Measurements from ENCODE around the gene NIPBL. TPM values are rescaled to one million over a fixed set of nuclear protein-coding genes. Genes with fewer than 3 reads are reported as not detected.

NIPBL gene
- total RNA-seq, 1 donor from 2014 or later: 32.2 TPM

DNA sequence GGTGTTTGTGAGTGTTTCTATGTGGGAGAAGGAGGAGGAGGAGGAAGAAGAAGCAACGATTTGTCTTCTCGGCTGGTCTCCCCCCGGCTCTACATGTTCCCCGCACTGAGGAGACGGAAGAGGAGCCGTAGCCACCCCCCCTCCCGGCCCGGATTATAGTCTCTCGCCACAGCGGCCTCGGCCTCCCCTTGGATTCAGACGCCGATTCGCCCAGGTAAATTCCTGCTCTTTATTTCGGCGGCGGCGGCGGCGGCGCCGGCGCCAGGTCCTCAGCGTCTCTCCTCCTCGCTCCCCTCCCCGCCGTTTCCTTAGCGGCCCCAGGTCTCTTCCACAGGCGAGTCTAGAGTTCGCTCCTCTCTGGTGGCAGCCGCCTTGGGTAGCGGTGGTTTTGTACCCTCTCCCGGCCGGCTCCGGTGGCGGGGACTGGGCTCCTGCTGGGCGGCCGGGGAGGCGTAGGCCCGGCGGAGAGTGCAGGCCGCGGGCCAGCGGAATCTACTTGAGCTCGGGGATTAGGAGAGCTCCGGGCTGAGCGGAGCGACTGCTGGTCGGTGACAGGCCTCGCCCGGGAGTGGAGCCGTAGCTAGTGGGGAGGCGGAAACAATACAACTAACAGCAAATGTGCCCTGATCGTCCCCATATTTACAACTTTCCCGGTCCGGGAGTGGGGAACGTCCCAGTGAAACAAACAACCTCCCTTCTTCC is 547 bp downstream of the NIPBL start:
- TF ChIP-seq, protein P1, sequence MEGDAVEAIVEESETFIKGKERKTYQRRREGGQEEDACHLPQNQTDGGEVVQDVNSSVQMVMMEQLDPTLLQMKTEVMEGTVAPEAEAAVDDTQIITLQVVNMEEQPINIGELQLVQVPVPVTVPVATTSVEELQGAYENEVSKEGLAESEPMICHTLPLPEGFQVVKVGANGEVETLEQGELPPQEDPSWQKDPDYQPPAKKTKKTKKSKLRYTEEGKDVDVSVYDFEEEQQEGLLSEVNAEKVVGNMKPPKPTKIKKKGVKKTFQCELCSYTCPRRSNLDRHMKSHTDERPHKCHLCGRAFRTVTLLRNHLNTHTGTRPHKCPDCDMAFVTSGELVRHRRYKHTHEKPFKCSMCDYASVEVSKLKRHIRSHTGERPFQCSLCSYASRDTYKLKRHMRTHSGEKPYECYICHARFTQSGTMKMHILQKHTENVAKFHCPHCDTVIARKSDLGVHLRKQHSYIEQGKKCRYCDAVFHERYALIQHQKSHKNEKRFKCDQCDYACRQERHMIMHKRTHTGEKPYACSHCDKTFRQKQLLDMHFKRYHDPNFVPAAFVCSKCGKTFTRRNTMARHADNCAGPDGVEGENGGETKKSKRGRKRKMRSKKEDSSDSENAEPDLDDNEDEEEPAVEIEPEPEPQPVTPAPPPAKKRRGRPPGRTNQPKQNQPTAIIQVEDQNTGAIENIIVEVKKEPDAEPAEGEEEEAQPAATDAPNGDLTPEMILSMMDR (IDR thresholded peaks at IDR 0.05): no peak
- Mint-ChIP-seq H3K36me3 (ENCODE audit: low read depth) (no peaks in the 10 kb centered on the region), H3K4me3 (ENCODE audit: unreplicated experiment) (peak overlapping the region; percentile 80), H3K27ac (ENCODE audit: unreplicated experiment) (peak overlapping the region; percentile 99), H3K9me3 (ENCODE audit: low read depth) (no peaks in the 10 kb centered on the region), H3K27me3 (ENCODE audit: low read depth) (no peaks in the 10 kb centered on the region), H3K4me1 (ENCODE audit: low read depth) (peaks cover 56% of the 10 kb centered on the region)
- DNase-seq (ENCODE audit: low spot score): peak; percentile 92

GRCh38 chr5:36877667-36878391 is 1.3 kb downstream of the NIPBL start:
- no peak for DNase-seq (ENCODE audit: low spot score)
- no peaks in the 10 kb centered on the region for H3K27me3 Mint-ChIP-seq (ENCODE audit: low read depth)
- H3K4me1 Mint-ChIP-seq (ENCODE audit: low read depth): peaks cover 58% of the 10 kb centered on the region

DNA sequence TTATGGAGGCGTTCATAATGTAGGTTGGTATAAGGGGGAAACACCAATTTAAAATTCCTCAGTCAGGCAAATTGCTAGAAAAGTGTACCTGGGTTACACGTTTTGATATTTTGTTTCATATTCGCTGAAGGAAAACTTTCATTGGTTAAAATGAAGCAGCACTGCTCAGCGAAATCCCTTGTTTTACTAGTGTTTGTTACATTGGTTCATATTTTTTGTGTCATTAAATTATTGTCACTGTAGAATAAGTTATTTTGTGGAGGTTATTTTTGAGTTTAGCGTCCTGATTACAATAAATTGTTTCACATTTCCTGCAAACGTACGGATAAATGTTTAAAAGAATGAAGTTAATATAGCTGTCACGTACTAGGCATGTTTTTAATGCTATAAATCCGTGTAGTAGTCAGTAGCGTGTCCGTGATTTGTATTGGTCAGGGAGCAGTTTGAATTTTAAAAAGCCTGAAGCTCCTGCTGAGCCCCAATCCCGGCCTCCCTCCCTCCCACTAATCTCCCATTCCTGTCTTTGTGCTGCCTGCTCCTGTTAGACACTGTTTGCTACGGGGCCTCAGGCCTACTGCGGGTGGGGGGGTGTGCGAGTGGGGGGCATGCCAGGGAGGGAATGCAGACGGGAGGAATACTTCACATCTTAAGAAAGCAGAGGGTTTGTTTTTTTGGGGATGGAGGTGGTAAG is 2.0 kb downstream of the NIPBL start:
- peak overlapping the region; percentile 99 for H3K27ac Mint-ChIP-seq (ENCODE audit: unreplicated experiment)
- no peaks in the 10 kb centered on the region for H3K27me3 Mint-ChIP-seq (ENCODE audit: low read depth)
- H3K4me1 Mint-ChIP-seq (ENCODE audit: low read depth): peaks cover 55% of the 10 kb centered on the region
- TF ChIP-seq, protein P1 (IDR thresholded peaks at IDR 0.05): no peak
- H3K9me3 Mint-ChIP-seq (ENCODE audit: low read depth): no peaks in the 10 kb centered on the region
- H3K36me3 Mint-ChIP-seq (ENCODE audit: low read depth): no peaks in the 10 kb centered on the region
- no peak for DNase-seq (ENCODE audit: low spot score)
- peak overlapping the region; percentile 80 for H3K4me3 Mint-ChIP-seq (ENCODE audit: unreplicated experiment)

More at GRCh38 chr5:36877667-36878391, 1.3 kb downstream of the NIPBL start:
- TF ChIP-seq, protein P1 (IDR thresholded peaks at IDR 0.05): no peak
- peak overlapping the region; percentile 99 for H3K27ac Mint-ChIP-seq (ENCODE audit: unreplicated experiment)
- H3K36me3 Mint-ChIP-seq (ENCODE audit: low read depth): no peaks in the 10 kb centered on the region
- H3K9me3 Mint-ChIP-seq (ENCODE audit: low read depth): no peaks in the 10 kb centered on the region
- H3K4me3 Mint-ChIP-seq (ENCODE audit: unreplicated experiment): peak overlapping the region; percentile 80

GRCh38 chr5:36879274-36880033 is 2.9 kb downstream of the NIPBL start:
- Mint-ChIP-seq H3K4me1 (ENCODE audit: low read depth) (peaks cover 49% of the 10 kb centered on the region), H3K4me3 (ENCODE audit: unreplicated experiment) (peak overlapping the region; percentile 80), H3K27ac (ENCODE audit: unreplicated experiment) (peak overlapping the region; percentile 99), H3K36me3 (ENCODE audit: low read depth) (no peaks in the 10 kb centered on the region), H3K9me3 (ENCODE audit: low read depth) (no peaks in the 10 kb centered on the region), H3K27me3 (ENCODE audit: low read depth) (no peaks in the 10 kb centered on the region)
- no peak for DNase-seq (ENCODE audit: low spot score)
- TF ChIP-seq, protein P1 (IDR thresholded peaks at IDR 0.05): no peak
